Natural killer cell (primary cell): ENCODE results near the gene MVB12B. TPM values are rescaled to one million over a fixed set of nuclear protein-coding genes. Genes with fewer than 3 reads are reported as not detected.

Experiments
- ATAC-seq, 3 donors: fragments of 150-1000 bp in 2 of 3; fragments of 200-7000 bp in 1 of 3; cut with Tn5 transposase; 1 replicate in 1 of 3; 2 replicates in 2 of 3; pipeline ENCODE4 v1.10.0; 2021; ENCODE audit warnings: mild to moderate bottlenecking in 2 of 3, moderate library complexity in 2 of 3
- DNase-seq, 2 donors: peaks; one replicate each; pipeline versions ENCODE4 v3.0.0 to v3.0.0-alpha.2; 2013 to 2021; ENCODE audit warnings: mixed read lengths in 1 of 2
- H3K27ac ChIP-seq: one replicate; pipeline ENCODE4 v1.5.1; 2013; ENCODE audit warnings: mild to moderate bottlenecking, low read length
- H3K27me3 ChIP-seq: one replicate; pipeline ENCODE4 v1.6.1; 2013; ENCODE audit warnings: low read length; ENCODE audit not compliant: control insufficient read depth, insufficient read depth
- H3K36me3 ChIP-seq: one replicate; pipeline ENCODE4 v1.6.1; 2013; ENCODE audit warnings: low read length; ENCODE audit not compliant: control insufficient read depth, insufficient read depth
- H3K4me1 ChIP-seq: one replicate; pipeline ENCODE4 v1.6.1; 2013; ENCODE audit warnings: low read length; ENCODE audit not compliant: control insufficient read depth, insufficient read depth
- H3K4me3 ChIP-seq: one replicate; pipeline ENCODE4 v1.5.1; 2013; ENCODE audit warnings: low read length
- H3K9me3 ChIP-seq: one replicate; pipeline ENCODE4 v1.6.1; 2013; ENCODE audit warnings: low read length; ENCODE audit not compliant: control insufficient read depth, insufficient read depth
- H3K27ac Mint-ChIP-seq, 2 donors: one replicate each; pipeline ENCODE4 v1.8.0; 2022; ENCODE audit warnings: mild to moderate bottlenecking in 2 of 2, mixed read lengths in 2 of 2, moderate library complexity in 1 of 2
- H3K27me3 Mint-ChIP-seq, 2 donors: one replicate each; pipeline ENCODE4 v1.8.0; 2022; ENCODE audit warnings: low read depth in 2 of 2, mixed read lengths in 2 of 2
- H3K36me3 Mint-ChIP-seq: one replicate; pipeline ENCODE4 v1.8.0; 2022; ENCODE audit warnings: mixed read lengths
- H3K4me1 Mint-ChIP-seq, 2 donors: one replicate each; pipeline ENCODE4 v1.8.0; 2022; ENCODE audit warnings: mixed read lengths in 2 of 2
- H3K4me3 Mint-ChIP-seq: one replicate; pipeline ENCODE4 v1.8.0; 2022; ENCODE audit warnings: mild to moderate bottlenecking, moderate library complexity, mixed read lengths
- H3K9me3 Mint-ChIP-seq, 2 donors: one replicate each; pipeline ENCODE4 v1.8.0; 2022; ENCODE audit warnings: mixed read lengths in 2 of 2
- CTCF ChIP-seq: fragments of 200-600 bp; IDR thresholded peaks from one replicate; pipeline ENCODE4 v1.8.0; 2022; ENCODE audit warnings: antibody characterized with exemption
- WGBS: methylation state at CpG from one replicate; pipeline ENCODE4 v1.1.7; 2013; ENCODE audit warnings: missing lambda C conversion rate; ENCODE audit not compliant: insufficient coverage; 5-methylcytosine and 5-hydroxymethylcytosine counted together
- intact Hi-C: fragments of 100-400 bp; cut with micrococcal nuclease; formaldehyde crosslinking; loops from one replicate; pipeline ENCODE4 v1.14.2; 2022
- total RNA-seq, 4 donors: library from RNA; stranded (reverse); fragments of 120-200 nt in 1 of 4; gene quantifications; one replicate each; pipeline versions ENCODE4 v1.2.3 to v1.2.4, GENCODE V29; 2013 to 2022

The MVB12B gene
- total RNA-seq, 3 donors from 2014 or later (not counting 1 experiment from before 2014, with no cell fraction given) = 2.0 to 13.0 (median 7.8) TPM

DNA sequence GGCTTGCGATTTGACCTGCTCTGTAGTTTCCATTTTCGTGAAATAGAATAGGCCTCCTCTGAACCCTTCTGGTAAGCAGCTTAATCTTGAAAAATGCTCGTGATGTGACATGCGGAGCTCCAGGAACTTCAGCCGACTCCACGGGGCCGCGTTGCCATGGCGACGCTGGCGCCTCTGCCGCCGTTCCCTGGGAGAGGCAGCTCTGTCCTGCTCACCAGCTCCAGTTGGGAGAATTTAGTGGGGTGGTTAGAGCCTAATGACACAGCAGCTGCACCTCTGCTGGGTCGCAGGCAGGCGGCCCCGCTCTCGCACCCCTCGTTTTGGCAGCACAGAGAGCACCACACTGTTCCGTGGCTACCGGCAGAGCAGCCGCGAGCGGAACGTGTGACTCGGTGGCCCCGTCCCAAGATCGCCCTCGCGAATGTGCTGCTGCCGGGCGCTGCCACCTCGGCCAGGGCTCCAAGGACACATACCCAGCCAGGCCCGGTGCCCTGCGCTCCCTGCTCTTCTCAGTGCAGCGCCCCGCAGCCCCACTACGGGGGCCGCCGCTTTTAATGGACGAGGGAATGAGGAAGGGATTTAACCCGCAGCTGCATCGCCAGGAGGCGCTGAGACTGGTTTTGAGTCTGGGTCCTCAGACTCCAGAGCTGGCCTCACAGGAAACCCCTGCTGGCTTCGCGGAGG, 155.9 kb downstream of the MVB12B start:
- ATAC-seq (peak in 2 of 3 donors; percentile 17 to 48), DNase-seq (no peak)
- intact Hi-C loops = no loop called here
- H3K27me3 ChIP-seq = peaks cover 2% of the 10 kb centered on the region
- TF ChIP-seq CTCF = no peak
- H3K36me3 Mint-ChIP-seq = no peaks in the 10 kb centered on the region
- no peak overlapping the region for H3K27ac ChIP-seq
- 87% methylated on average over 45 of the region's 45 CpGs for WGBS
- no peaks in the 10 kb centered on the region for H3K9me3 Mint-ChIP-seq
- no peak overlapping the region for H3K27ac Mint-ChIP-seq
- peak overlapping the region; percentile 13 for H3K4me3 Mint-ChIP-seq
- H3K4me1 ChIP-seq = peaks cover 25% of the 10 kb centered on the region
- H3K36me3 ChIP-seq = peaks cover 1% of the 10 kb centered on the region
- peaks cover 15 to 21% of the 10 kb centered on the region in 2 donors for H3K27me3 Mint-ChIP-seq
- no peaks in the 10 kb centered on the region for H3K9me3 ChIP-seq
- peaks cover 11 to 20% of the 10 kb centered on the region in 2 donors for H3K4me1 Mint-ChIP-seq
- H3K4me3 ChIP-seq = no peak overlapping the region

DNA sequence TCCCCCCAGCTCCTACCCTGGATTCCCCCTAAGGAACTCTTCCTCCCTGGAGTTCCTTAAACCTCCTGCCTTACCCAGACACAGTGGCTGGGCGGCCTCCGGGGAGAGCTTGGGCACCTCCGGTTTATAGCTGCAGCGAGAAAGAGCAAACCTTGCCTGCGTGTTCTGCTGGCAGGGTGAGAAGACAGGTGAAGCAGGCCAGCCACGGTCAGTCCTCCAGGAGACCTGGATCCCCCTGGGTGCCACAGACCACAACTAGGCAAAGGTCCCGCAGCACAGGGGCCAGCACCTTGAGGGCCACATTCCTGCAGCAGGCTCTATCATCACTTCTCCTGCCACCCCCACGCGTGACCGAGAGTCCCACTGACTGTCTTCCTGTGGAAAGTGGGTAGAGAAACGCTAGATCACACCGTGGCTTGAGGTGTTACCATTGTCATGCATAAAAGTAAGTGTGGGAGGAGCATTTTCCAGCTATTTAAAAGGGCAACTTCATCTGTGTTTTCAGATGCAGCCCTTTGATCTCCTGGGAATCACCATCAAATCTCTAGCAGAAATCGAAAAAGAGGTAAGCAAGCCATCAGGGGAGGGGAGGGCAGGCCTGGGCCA, 156.9 kb downstream of the MVB12B start:
- peaks cover 11 to 20% of the 10 kb centered on the region in 2 donors for H3K4me1 Mint-ChIP-seq
- 58% methylated on average over 12 of the region's 13 CpGs for WGBS
- Histone ChIP-seq H3K36me3 (peaks cover 1% of the 10 kb centered on the region), H3K27me3 (peaks cover 2% of the 10 kb centered on the region), H3K4me1 (peaks cover 25% of the 10 kb centered on the region), H3K9me3 (no peaks in the 10 kb centered on the region), H3K4me3 (no peak overlapping the region), H3K27ac (no peak overlapping the region)
- ATAC-seq (peak in 2 of 3 donors; percentile 46 to 77), DNase-seq (peak in 1 of 2 donors; percentile 50)
- H3K36me3 Mint-ChIP-seq = no peaks in the 10 kb centered on the region
- no peaks in the 10 kb centered on the region for H3K9me3 Mint-ChIP-seq
- peak overlapping the region in 1 of 2 donors; percentile 56 for H3K27ac Mint-ChIP-seq
- TF ChIP-seq CTCF = no peak
- peaks cover 12 to 20% of the 10 kb centered on the region in 2 donors for H3K27me3 Mint-ChIP-seq
- intact Hi-C loops = no loop called here
- H3K4me3 Mint-ChIP-seq = peak overlapping the region; percentile 68

GRCh38 chr9:126485662-126486061, 159.0 kb downstream of the MVB12B start:
- no peaks in the 10 kb centered on the region for H3K9me3 ChIP-seq
- no peaks in the 10 kb centered on the region for H3K9me3 Mint-ChIP-seq
- H3K4me3 ChIP-seq = no peak overlapping the region
- peaks cover 1% of the 10 kb centered on the region for H3K36me3 ChIP-seq
- H3K27me3 Mint-ChIP-seq = peaks cover 5 to 12% of the 10 kb centered on the region in 2 donors
- ATAC-seq (no peak), DNase-seq (no peak)
- no peaks in the 10 kb centered on the region for H3K36me3 Mint-ChIP-seq
- peaks cover 36% of the 10 kb centered on the region for H3K4me1 ChIP-seq
- no peak for TF ChIP-seq CTCF
- peaks cover 11 to 24% of the 10 kb centered on the region in 2 donors for H3K4me1 Mint-ChIP-seq
- H3K27ac ChIP-seq = no peak overlapping the region
- WGBS = 91% methylated on average over 6 of the region's 6 CpGs
- peaks cover 5% of the 10 kb centered on the region for H3K27me3 ChIP-seq
- no peak overlapping the region for H3K27ac Mint-ChIP-seq
- no peak overlapping the region for H3K4me3 Mint-ChIP-seq
- intact Hi-C loops = no loop called here
